Esophagus muscularis mucosa (tissue), 3 donors: ENCODE measurements around the gene MYL11.
A peak's percentile ranks its signal among the peaks of the same experiment; 100 is the strongest.

Source experiments
- CTCF ChIP-seq, 3 experiments: fragments of 200-600 bp in 2 of 3; fragments of 450-650 bp in 1 of 3; sonication (generic) in 2 of 3; IDR thresholded peaks; one replicate each; pipeline ENCODE4 v1.5.1; 2017 to 2019; ENCODE audit warnings: antibody characterized with exemption in 3 of 3, mild to moderate bottlenecking in 2 of 3, moderate library complexity in 1 of 3
- POLR2A ChIP-seq: fragments of 450-650 bp; IDR thresholded peaks from one replicate; pipeline ENCODE4 v1.6.1; 2017; ENCODE audit warnings: antibody characterized with exemption, moderate library complexity, mild to moderate bottlenecking, low read depth
- POLR2AphosphoS5 ChIP-seq, 2 donors: sonication (generic); formaldehyde crosslinking; IDR thresholded peaks; one replicate each; pipeline ENCODE4 v1.6.1; 2017; ENCODE audit warnings: antibody characterized with exemption in 2 of 2

DNA sequence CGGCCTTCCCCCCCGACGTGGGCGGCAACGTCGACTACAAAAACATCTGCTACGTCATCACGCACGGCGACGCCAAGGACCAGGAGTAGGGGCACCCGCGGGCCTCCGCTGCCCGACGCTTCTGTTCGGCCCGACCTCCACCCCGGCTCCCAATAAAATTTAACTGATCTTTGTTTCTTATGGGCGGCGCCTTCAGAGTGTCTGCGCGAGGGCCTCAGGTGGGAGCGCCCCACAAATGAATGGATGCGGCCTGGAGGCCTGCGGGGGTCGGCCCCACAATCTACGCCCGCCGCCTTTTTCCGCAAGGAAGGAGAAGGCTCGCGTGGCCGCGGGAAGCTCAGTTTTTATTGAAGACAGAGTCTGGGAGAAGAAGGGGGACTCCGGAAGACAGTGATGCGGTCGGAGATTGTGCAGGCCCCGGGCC lies 3.2 kb downstream of the MYL11 start:
- TF ChIP-seq CTCF (IDR thresholded peaks at IDR 0.05) (no peak), POLR2A (peak; percentile 70), POLR2AphosphoS5 (IDR thresholded peaks at IDR 0.05) (peak; percentile 85 to 94)
